ENCODE data around the gene ABI3BP.

The ABI3BP gene

DNA sequence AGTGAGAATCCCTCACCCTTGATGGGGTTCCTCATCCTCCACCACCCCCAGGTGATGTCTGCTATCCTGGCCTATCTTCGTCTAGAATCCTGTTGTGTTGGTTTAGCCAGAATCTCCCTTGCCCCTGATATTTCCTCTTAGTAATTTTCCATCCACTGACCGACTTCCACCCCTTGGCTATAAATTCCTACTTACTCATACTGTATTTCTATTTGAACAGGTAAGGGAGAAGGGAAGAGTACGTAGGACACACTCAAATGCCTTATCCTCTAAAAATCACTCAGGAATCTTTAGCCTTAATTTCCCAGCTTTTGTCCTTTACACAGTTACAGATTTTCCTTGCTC lies 284.6 kb downstream of the ABI3BP start:
- peaks cover 20% of the 10 kb centered on the region; the same call in 1 of the 2 replicates for H4K20me1 ChIP-seq (ENCODE audit: insufficient read depth, low read length)
- no peaks in the 10 kb centered on the region for H3K9me2 ChIP-seq (replicated peaks; ENCODE audit: insufficient read depth, low read length)
- H3K9ac ChIP-seq (ENCODE audit: low read length): peak overlapping the region; percentile 89; the same call in 1 of the 2 replicates
- peak overlapping the region; percentile 82 for H2AFZ ChIP-seq (ENCODE audit: low read length)
- peaks cover 16% of the 10 kb centered on the region for H3F3A ChIP-seq (ENCODE audit: insufficient read depth, low read length)
- H3K27ac ChIP-seq (ENCODE audit: low read length): peak overlapping the region; percentile 91; the same call in 1 of the 2 replicates
- no peak for DNase-seq
- peaks cover 38% of the 10 kb centered on the region for H3K79me2 ChIP-seq (ENCODE audit: low read length)
- H3K36me3 ChIP-seq (replicated peaks; ENCODE audit: insufficient read depth, low read length): no peaks in the 10 kb centered on the region; the same call in 1 of the 2 replicates
- peaks cover 11% of the 10 kb centered on the region for H3K4me1 ChIP-seq (ENCODE audit: low read length)
- H3K4me3 ChIP-seq (ENCODE audit: low read length): peak overlapping the region; percentile 84
- no peaks in the 10 kb centered on the region for H3K9me3 ChIP-seq (replicated peaks; ENCODE audit: insufficient read depth, low read length)
- no peaks in the 10 kb centered on the region for H3K27me3 ChIP-seq (replicated peaks; ENCODE audit: insufficient read depth, low read length)
- H3K4me2 ChIP-seq (ENCODE audit: low read depth, low read length): peak overlapping the region; percentile 76
- TF ChIP-seq EZH2 (optimal IDR thresholded peaks at IDR 0.05; ENCODE audit: low read depth, low read length) (no peak), EZH2phosphoT487 (IDR thresholded peaks at IDR 0.05; ENCODE audit: low read length) (no peak)
- TF ChIP-seq, protein P1, sequence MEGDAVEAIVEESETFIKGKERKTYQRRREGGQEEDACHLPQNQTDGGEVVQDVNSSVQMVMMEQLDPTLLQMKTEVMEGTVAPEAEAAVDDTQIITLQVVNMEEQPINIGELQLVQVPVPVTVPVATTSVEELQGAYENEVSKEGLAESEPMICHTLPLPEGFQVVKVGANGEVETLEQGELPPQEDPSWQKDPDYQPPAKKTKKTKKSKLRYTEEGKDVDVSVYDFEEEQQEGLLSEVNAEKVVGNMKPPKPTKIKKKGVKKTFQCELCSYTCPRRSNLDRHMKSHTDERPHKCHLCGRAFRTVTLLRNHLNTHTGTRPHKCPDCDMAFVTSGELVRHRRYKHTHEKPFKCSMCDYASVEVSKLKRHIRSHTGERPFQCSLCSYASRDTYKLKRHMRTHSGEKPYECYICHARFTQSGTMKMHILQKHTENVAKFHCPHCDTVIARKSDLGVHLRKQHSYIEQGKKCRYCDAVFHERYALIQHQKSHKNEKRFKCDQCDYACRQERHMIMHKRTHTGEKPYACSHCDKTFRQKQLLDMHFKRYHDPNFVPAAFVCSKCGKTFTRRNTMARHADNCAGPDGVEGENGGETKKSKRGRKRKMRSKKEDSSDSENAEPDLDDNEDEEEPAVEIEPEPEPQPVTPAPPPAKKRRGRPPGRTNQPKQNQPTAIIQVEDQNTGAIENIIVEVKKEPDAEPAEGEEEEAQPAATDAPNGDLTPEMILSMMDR (IDR thresholded peaks at IDR 0.05; ENCODE audit: low read length): no peak

DNA sequence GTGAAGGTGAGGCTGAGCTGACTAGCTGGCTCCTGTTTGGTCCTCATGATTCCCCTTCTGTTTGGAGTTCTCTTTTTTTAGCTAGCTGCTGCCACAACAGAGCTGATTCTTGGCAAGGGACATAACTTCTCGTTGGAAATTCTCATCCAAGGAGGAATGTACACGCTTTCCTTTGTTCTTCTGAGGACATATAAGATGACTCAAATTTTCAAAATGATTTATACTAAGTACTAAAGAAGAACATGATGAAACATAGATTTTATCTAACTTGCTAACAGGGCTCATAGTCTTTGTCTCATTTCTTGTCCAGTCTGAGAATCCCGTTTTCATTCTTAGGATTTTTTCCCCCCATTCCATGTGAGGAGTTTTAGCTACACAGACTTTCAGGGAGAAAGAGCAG lies 286.9 kb downstream of the ABI3BP start:
- DNase-seq: no peak
- peaks cover 27% of the 10 kb centered on the region for H3K4me1 ChIP-seq (ENCODE audit: low read length)
- H3F3A ChIP-seq (ENCODE audit: insufficient read depth, low read length): peaks cover 26% of the 10 kb centered on the region
- H3K36me3 ChIP-seq (replicated peaks; ENCODE audit: insufficient read depth, low read length): no peaks in the 10 kb centered on the region; the same call in 1 of the 2 replicates
- H3K4me3 ChIP-seq (ENCODE audit: low read length): no peak overlapping the region
- H3K27ac ChIP-seq (ENCODE audit: low read length): no peak overlapping the region
- no peaks in the 10 kb centered on the region for H3K27me3 ChIP-seq (replicated peaks; ENCODE audit: insufficient read depth, low read length)
- H4K20me1 ChIP-seq (ENCODE audit: insufficient read depth, low read length): peaks cover 3% of the 10 kb centered on the region; the same call in 1 of the 2 replicates
- no peak overlapping the region for H2AFZ ChIP-seq (ENCODE audit: low read length)
- no peaks in the 10 kb centered on the region for H3K9me2 ChIP-seq (replicated peaks; ENCODE audit: insufficient read depth, low read length)
- peaks cover 16% of the 10 kb centered on the region for H3K79me2 ChIP-seq (ENCODE audit: low read length)
- no peak overlapping the region for H3K9ac ChIP-seq (ENCODE audit: low read length)
- H3K4me2 ChIP-seq (ENCODE audit: low read depth, low read length): no peak overlapping the region
- TF ChIP-seq, protein P1 (IDR thresholded peaks at IDR 0.05; ENCODE audit: low read length): no peak
- TF ChIP-seq EZH2phosphoT487 (IDR thresholded peaks at IDR 0.05; ENCODE audit: low read length): no peak
- TF ChIP-seq EZH2 (optimal IDR thresholded peaks at IDR 0.05; ENCODE audit: low read depth, low read length): no peak
- H3K9me3 ChIP-seq (replicated peaks; ENCODE audit: insufficient read depth, low read length): no peaks in the 10 kb centered on the region

- H3K4me1 ChIP-seq (ENCODE audit: low read length): peaks cover 23% of the 10 kb centered on the region
- H4K20me1 ChIP-seq (ENCODE audit: insufficient read depth, low read length): no peaks in the 10 kb centered on the region
- H3F3A ChIP-seq (ENCODE audit: insufficient read depth, low read length): peaks cover 14% of the 10 kb centered on the region
- no peak overlapping the region for H2AFZ ChIP-seq (ENCODE audit: low read length)
- TF ChIP-seq, protein P1 (IDR thresholded peaks at IDR 0.05; ENCODE audit: low read length): no peak
- TF ChIP-seq EZH2phosphoT487 (IDR thresholded peaks at IDR 0.05; ENCODE audit: low read length) (no peak), EZH2 (optimal IDR thresholded peaks at IDR 0.05; ENCODE audit: low read depth, low read length) (no peak)
- H3K36me3 ChIP-seq (replicated peaks; ENCODE audit: insufficient read depth, low read length): no peaks in the 10 kb centered on the region
- DNase-seq: no peak
- no peak overlapping the region for H3K4me2 ChIP-seq (ENCODE audit: low read depth, low read length)
- no peaks in the 10 kb centered on the region for H3K27me3 ChIP-seq (replicated peaks; ENCODE audit: insufficient read depth, low read length)
- H3K4me3 ChIP-seq (ENCODE audit: low read length): no peak overlapping the region
- H3K27ac ChIP-seq (ENCODE audit: low read length): no peak overlapping the region
- H3K9me3 ChIP-seq (replicated peaks; ENCODE audit: insufficient read depth, low read length): no peaks in the 10 kb centered on the region
- no peaks in the 10 kb centered on the region for H3K9me2 ChIP-seq (replicated peaks; ENCODE audit: insufficient read depth, low read length)
- H3K79me2 ChIP-seq (ENCODE audit: low read length): no peaks in the 10 kb centered on the region
- no peak overlapping the region for H3K9ac ChIP-seq (ENCODE audit: low read length)
Observed at GRCh38 chr3:100703865-100704264, 289.4 kb downstream of the ABI3BP start.

Data from MM.1S (cell line).